ENCODE data around the gene TMC1. TPM values are rescaled to one million over a fixed set of nuclear protein-coding genes. Genes with fewer than 3 reads are reported as not detected.

The TMC1 gene
- total and polyA plus RNA-seq, 2 of the 8 experiments (the other 6 are each of a cell fraction or from before 2014, with no cell fraction given) = 0.95 to 0.98 TPM

GRCh38 chr9:72657023-72657422 is 135.6 kb downstream of the TMC1 start (continued):
- TF ChIP-seq CHD7 (IDR thresholded peaks at IDR 0.05; ENCODE audit: insufficient replicate concordance, low read length) (no peak), MAFK (IDR thresholded peaks at IDR 0.05; ENCODE audit: low read depth, low read length) (no peak), USF2 (IDR thresholded peaks at IDR 0.05; ENCODE audit: low read length) (no peak), JUND (IDR thresholded peaks at IDR 0.05; ENCODE audit: low read length) (no peak), PHF8 (conservative IDR thresholded peaks at IDR 0.05; ENCODE audit: low read depth, low read length) (no peak)

Data from H1 (cell line).